ENCODE measurements around the gene HS3ST3A1.
A peak's percentile ranks its signal among the peaks of the same experiment; 100 is the strongest.
"Not testable (repeated sequence)": the region's sequence is repeated elsewhere in the genome, so short reads cannot be mapped to it uniquely, and the experiment has no call there.

HS3ST3A1 gene

GRCh38 chr17:13575922-13576419, 25.8 kb downstream of the HS3ST3A1 start:
- DNase-seq (ENCODE audit: low spot score) = no peak

- no peak for DNase-seq (ENCODE audit: low spot score)
These were observed 26.3 kb downstream of the HS3ST3A1 start for GRCh38 chr17:13575466-13575865.

GRCh38 chr17:13572581-13572980, 29.1 kb downstream of the HS3ST3A1 start:
- DNase-seq (ENCODE audit: low spot score) = no peak

- peak; percentile 35 for DNase-seq (ENCODE audit: low spot score)
These were observed 32.2 kb downstream of the HS3ST3A1 start for GRCh38 chr17:13569398-13570123.

- no peak for DNase-seq (ENCODE audit: low spot score)
These were observed 32.9 kb downstream of the HS3ST3A1 start for GRCh38 chr17:13568582-13569397.

GRCh38 chr17:13563866-13564265, 37.9 kb downstream of the HS3ST3A1 start:
- no peak for DNase-seq (ENCODE audit: low spot score)

- DNase-seq (ENCODE audit: low spot score) = peak; percentile 91
These were observed 39.4 kb downstream of the HS3ST3A1 start for GRCh38 chr17:13562271-13562800.

GRCh38 chr17:13561606-13562270, 40.0 kb downstream of the HS3ST3A1 start:
- DNase-seq (ENCODE audit: low spot score) = no peak

GRCh38 chr17:13560935-13561334, 40.8 kb downstream of the HS3ST3A1 start:
- no peak for DNase-seq (ENCODE audit: low spot score)

- no peak for DNase-seq (ENCODE audit: low spot score)
These were observed 43.1 kb downstream of the HS3ST3A1 start for GRCh38 chr17:13558588-13558987.

GRCh38 chr17:13557077-13557476, 44.7 kb downstream of the HS3ST3A1 start:
- DNase-seq (ENCODE audit: low spot score) = peak; percentile 57

- no peak for DNase-seq (ENCODE audit: low spot score)
These were observed 47.5 kb downstream of the HS3ST3A1 start for GRCh38 chr17:13554231-13554630.

- DNase-seq (ENCODE audit: low spot score) = no peak
These were observed 51.4 kb downstream of the HS3ST3A1 start for GRCh38 chr17:13550291-13550690.

GRCh38 chr17:13548576-13548975, 53.2 kb downstream of the HS3ST3A1 start:
- not testable (repeated sequence) for DNase-seq (ENCODE audit: low spot score)

- DNase-seq (ENCODE audit: low spot score) = no peak
These were observed 54.9 kb downstream of the HS3ST3A1 start for GRCh38 chr17:13546851-13547250.

- no peak for DNase-seq (ENCODE audit: low spot score)
These were observed 55.8 kb downstream of the HS3ST3A1 start for GRCh38 chr17:13545941-13546340.

- no peak for DNase-seq (ENCODE audit: low spot score)
These were observed 57.0 kb downstream of the HS3ST3A1 start for GRCh38 chr17:13544765-13545164.

GRCh38 chr17:13544292-13544691, 57.4 kb downstream of the HS3ST3A1 start:
- peak; percentile 82 for DNase-seq (ENCODE audit: low spot score)

GRCh38 chr17:13542636-13543035, 59.1 kb downstream of the HS3ST3A1 start:
- DNase-seq (ENCODE audit: low spot score) = no peak

- DNase-seq (ENCODE audit: low spot score) = peak; percentile 83
These were observed 60.7 kb downstream of the HS3ST3A1 start for GRCh38 chr17:13541032-13541480.

GRCh38 chr17:13540546-13540945, 61.2 kb downstream of the HS3ST3A1 start:
- DNase-seq (ENCODE audit: low spot score) = no peak

GRCh38 chr17:13539421-13539820, 62.3 kb downstream of the HS3ST3A1 start:
- DNase-seq (ENCODE audit: low spot score) = no peak

Measured in GM03348 (cell line).